Hematopoietic multipotent progenitor cell (in vitro differentiated cells): ENCODE measurements around the gene CAMK2D. TPM values are rescaled to one million over a fixed set of nuclear protein-coding genes. Genes with fewer than 3 reads are reported as not detected.
"Not testable (repeated sequence)": the region's sequence is repeated elsewhere in the genome, so short reads cannot be mapped to it uniquely, and the experiment has no call there.

Experiments used
- DNase-seq, 3 donors: peaks; one replicate each; pipeline ENCODE4 v3.0.0-alpha.2; 2011 to 2015; ENCODE audit warnings: low read depth in 2 of 3, low spot score in 2 of 3
- total RNA-seq: library from RNA; depleted of rRNA; stranded (reverse); fragments of >200 nt; gene quantifications from one replicate; pipeline ENCODE4 v1.2.3, GENCODE V29; 2012

Gene CAMK2D
- 1.3 TPM for total RNA-seq

GRCh38 chr4:113761620-113762185 is at the start of gene CAMK2D:
Gene CAMK2D, minus strand, starts transcription at chr4:113761738. Its CDS starts 670 bp downstream, at chr4:113761068.
- peak; percentile 68 to 84 (median 79) for DNase-seq

GRCh38 chr4:113810906-113811305 is 49.4 kb upstream of the CAMK2D start:
- DNase-seq, result no peak

- DNase-seq, result no peak
Observed at GRCh38 chr4:113809311-113809710, 47.8 kb upstream of the CAMK2D start.

GRCh38 chr4:113806850-113807249 is 45.3 kb upstream of the CAMK2D start:
- no peak for DNase-seq

GRCh38 chr4:113801882-113802281 is 40.3 kb upstream of the CAMK2D start:
- no peak for DNase-seq

GRCh38 chr4:113796381-113796780 is 34.8 kb upstream of the CAMK2D start:
- DNase-seq, result not testable (repeated sequence)

GRCh38 chr4:113790478-113790877 is 28.9 kb upstream of the CAMK2D start:
- no peak for DNase-seq

- DNase-seq, result no peak
Observed at GRCh38 chr4:113788888-113789287, 27.4 kb upstream of the CAMK2D start.

GRCh38 chr4:113785781-113786180 is 24.2 kb upstream of the CAMK2D start:
- no peak for DNase-seq

- DNase-seq, result peak in 1 of 3 donors; percentile 6
Observed at GRCh38 chr4:113784497-113785250, 23.1 kb upstream of the CAMK2D start.

GRCh38 chr4:113783701-113784100 is 22.2 kb upstream of the CAMK2D start:
- DNase-seq, result no peak

- no peak for DNase-seq
Observed at GRCh38 chr4:113783289-113783688, 21.8 kb upstream of the CAMK2D start.

GRCh38 chr4:113781439-113782040 is 20.0 kb upstream of the CAMK2D start:
- peak in 2 of 3 donors; percentile 13 to 55 for DNase-seq

GRCh38 chr4:113776679-113777078 is 15.1 kb upstream of the CAMK2D start:
- DNase-seq, result no peak

- no peak for DNase-seq
Observed at GRCh38 chr4:113776016-113776415, 14.5 kb upstream of the CAMK2D start.

- no peak for DNase-seq
Observed at GRCh38 chr4:113773756-113774155, 12.2 kb upstream of the CAMK2D start.

- peak in 2 of 3 donors; percentile 14 to 55 for DNase-seq
Observed at GRCh38 chr4:113773014-113773413, 11.5 kb upstream of the CAMK2D start.

GRCh38 chr4:113772319-113772718 is 10.8 kb upstream of the CAMK2D start:
- DNase-seq, result no peak

GRCh38 chr4:113769744-113770143 is 8.2 kb upstream of the CAMK2D start:
- no peak for DNase-seq

- DNase-seq, result no peak
Observed at GRCh38 chr4:113768952-113769351, 7.4 kb upstream of the CAMK2D start.

GRCh38 chr4:113766882-113767281 is 5.3 kb upstream of the CAMK2D start:
- no peak for DNase-seq

- DNase-seq, result no peak
Observed at GRCh38 chr4:113764720-113765264, 3.3 kb upstream of the CAMK2D start.
